ENCODE results near the gene GLT1D1.

GRCh38 chr12:128961957-128962356, 108.7 kb downstream of the GLT1D1 start:
- TF ChIP-seq CTCF (conservative IDR thresholded peaks at IDR 0.05; ENCODE audit: low read depth, low read length) (no peak), EZH2 (IDR thresholded peaks at IDR 0.05; ENCODE audit: low read length, unreplicated experiment) (no peak), EZH2phosphoT487 (IDR thresholded peaks at IDR 0.05; ENCODE audit: borderline replicate concordance, low read length) (no peak)

Data from PC-3 (cell line).